ENCODE results near the gene ZNF786.

- TF ChIP-seq CTCF (IDR thresholded peaks at IDR 0.05), result no peak
- TF ChIP-seq POLR2A (IDR thresholded peaks at IDR 0.05), result no peak
Observed at GRCh38 chr7:149093228-149093627, 2.7 kb upstream of the ZNF786 start.
